Esophagus squamous epithelium (tissue), 5 donors: ENCODE measurements around the gene IRF9. TPM values are rescaled to one million over a fixed set of nuclear protein-coding genes. Genes with fewer than 3 reads are reported as not detected.

Experiments
- DNase-seq: peaks from one replicate; lab custom pipeline; 2025; lab: John Stamatoyannopoulos, UW
- H3K27ac ChIP-seq, 4 donors: fragments of 200-600 bp; sonication (generic); one replicate each; pipeline ENCODE4 v1.5.1; 2016 to 2019; ENCODE audit warnings: mild to moderate bottlenecking in 1 of 4
- H3K27me3 ChIP-seq, 4 donors: fragments of 200-600 bp; sonication (generic); 1 replicate in 3 of 4; 2 replicates in 1 of 4; pipeline versions ENCODE4 v1.5.1 to v1.6.0; 2017 to 2021; ENCODE audit warnings: antibody characterized with exemption in 1 of 4
- H3K36me3 ChIP-seq, 3 donors: fragments of 200-600 bp; sonication (generic); one replicate each; pipeline ENCODE4 v1.5.1; 2016 to 2019
- H3K4me1 ChIP-seq, 3 donors: fragments of 200-600 bp; sonication (generic); one replicate each; pipeline ENCODE4 v1.5.1; 2017 to 2019
- H3K4me3 ChIP-seq, 4 donors: fragments of 200-600 bp; sonication (generic); 1 replicate in 3 of 4; 2 replicates in 1 of 4; pipeline ENCODE4 v1.5.1; 2016 to 2019; ENCODE audit warnings: mild to moderate bottlenecking in 2 of 4, moderate library complexity in 1 of 4
- H3K9me3 ChIP-seq, 3 donors: fragments of 200-600 bp; sonication (generic); one replicate each; pipeline ENCODE4 v1.5.1; 2016 to 2019
- CTCF ChIP-seq, 6 experiments: fragments of 450-650 bp in 4 of 6; fragments of 200-600 bp in 2 of 6; sonication (generic) in 2 of 6; IDR thresholded peaks; one replicate each; pipeline ENCODE4 v1.5.1; 2016 to 2019; ENCODE audit warnings: antibody characterized with exemption in 6 of 6, mild to moderate bottlenecking in 4 of 6, moderate library complexity in 4 of 6
- POLR2A ChIP-seq, 4 donors: fragments of 450-650 bp; IDR thresholded peaks; one replicate each; pipeline ENCODE4 v1.6.1; 2017; ENCODE audit warnings: antibody characterized with exemption in 4 of 4, mild to moderate bottlenecking in 4 of 4, moderate library complexity in 3 of 4
- WGBS, 2 donors: methylation state at CpG; one replicate each; pipeline ENCODE4 v1.1.5; 2018; 5-methylcytosine and 5-hydroxymethylcytosine counted together
- intact Hi-C: fragments of 100-400 bp; cut with DNase I; formaldehyde crosslinking; loops from one replicate; pipeline ENCODE4 v1.15.0; 2022
- total RNA-seq, 4 donors: library from RNA; depleted of rRNA; stranded (reverse); fragments of >200 nt; gene quantifications; one replicate each; pipeline ENCODE4 v1.1.0, GENCODE V29; 2016
- donor health status: DM: yes; HTN: yes; CAD: no.

IRF9 gene
- total RNA-seq, 4 donors from 2014 or later: 21.9 to 52.2 (median 45.9) TPM

GRCh38 chr14:24145690-24146452 is 15.2 kb upstream of the IRF9 start:
- intact Hi-C loops: no loop called here
- Histone ChIP-seq H3K9me3 (no peaks in the 10 kb centered on the region), H3K27me3 (no peaks in the 10 kb centered on the region), H3K27ac (peak overlapping the region; percentile 92 to 98 (median 94)), H3K36me3 (peaks cover 5 to 40% (median 13%) of the 10 kb centered on the region in 3 donors), H3K4me3 (peak overlapping the region; percentile 80 to 97 (median 82)), H3K4me1 (peaks cover 28 to 68% (median 30%) of the 10 kb centered on the region in 3 donors)
- WGBS, 2 donors: 6 to 12% methylated on average over 9 of the region's 9 CpGs
- DNase-seq: no peak
- TF ChIP-seq POLR2A (IDR thresholded peaks at IDR 0.05): no peak
- no peak for TF ChIP-seq CTCF (IDR thresholded peaks at IDR 0.05)

GRCh38 chr14:24146453-24146977 is 14.6 kb upstream of the IRF9 start, which contains the start of gene PSME2:
TSS of gene PSME2 (minus strand) at chr14:24146610. CDS start at chr14:24146581, 29 bp downstream.
- intact Hi-C loops: no loop called here
- H3K27ac ChIP-seq: peak within 1 kb of the TSS; percentile 92 to 98 (median 94)
- TF ChIP-seq POLR2A (IDR thresholded peaks at IDR 0.05) (peak in 2 of 4 donors; percentile 27 to 36), CTCF (IDR thresholded peaks at IDR 0.05) (no peak)
- WGBS, 2 donors: 0% methylated on average over 5 to 13 of the region's 25 CpGs
- peaks cover 11 to 46% (median 18%) of the 10 kb centered on the region in 3 donors for H3K36me3 ChIP-seq
- H3K4me3 ChIP-seq: peak within 1 kb of the TSS; percentile 80 to 97 (median 82)
- no peaks in the 10 kb centered on the region for H3K27me3 ChIP-seq
- H3K4me1 ChIP-seq: peaks cover 28 to 65% (median 30%) of the 10 kb centered on the region in 3 donors
- H3K9me3 ChIP-seq: no peaks in the 10 kb centered on the region
- peak; percentile 64 for DNase-seq

- H3K4me3 ChIP-seq: peak within 1 kb of the TSS; percentile 80 to 97 (median 82)
- peak in 2 of 4 donors; percentile 12 to 59 for TF ChIP-seq POLR2A (IDR thresholded peaks at IDR 0.05)
- no peak for TF ChIP-seq CTCF (IDR thresholded peaks at IDR 0.05)
- peaks cover 26 to 61% (median 28%) of the 10 kb centered on the region in 3 donors for H3K4me1 ChIP-seq
- peaks cover 16 to 53% (median 24%) of the 10 kb centered on the region in 3 donors for H3K36me3 ChIP-seq
- no peaks in the 10 kb centered on the region for H3K27me3 ChIP-seq
- intact Hi-C loops: no loop called here
- DNase-seq: peak; percentile 95
- H3K27ac ChIP-seq: peak within 1 kb of the TSS; percentile 92 to 98 (median 94)
- WGBS, 2 donors: 0 to 1% methylated on average over 8 to 26 of the region's 57 CpGs
- no peaks in the 10 kb centered on the region for H3K9me3 ChIP-seq
Measured at GRCh38 chr14:24146978-24147760, 13.9 kb upstream of the IRF9 start, which contains the start of gene RNF31. TSS of gene RNF31 (plus strand) at chr14:24147498. CDS start at chr14:24147699, 201 bp downstream.

- H3K9me3 ChIP-seq: no peaks in the 10 kb centered on the region
- peak overlapping the region; percentile 80 to 97 (median 82) for H3K4me3 ChIP-seq
- no peaks in the 10 kb centered on the region for H3K27me3 ChIP-seq
- no peak for DNase-seq
- TF ChIP-seq CTCF (IDR thresholded peaks at IDR 0.05): no peak
- TF ChIP-seq POLR2A (IDR thresholded peaks at IDR 0.05): no peak
- 19 to 29% methylated on average over 4 to 5 of the region's 29 CpGs for WGBS, 2 donors
- peaks cover 23 to 55% (median 23%) of the 10 kb centered on the region in 3 donors for H3K4me1 ChIP-seq
- peaks cover 16 to 60% (median 28%) of the 10 kb centered on the region in 3 donors for H3K36me3 ChIP-seq
- peak overlapping the region; percentile 92 to 98 (median 94) for H3K27ac ChIP-seq
- intact Hi-C loops: no loop called here
Measured at GRCh38 chr14:24147761-24148428, 13.2 kb upstream of the IRF9 start.
